Stimulated activated CD4-positive, alpha-beta T cell treated with anti-CD3 and anti-CD28 coated beads, Interleukin-15, amount 100 ng/mL, for 48 hours (primary cell): ENCODE data around the gene BRINP1.
"Not testable (repeated sequence)": the region's sequence is repeated elsewhere in the genome, so short reads cannot be mapped to it uniquely, and the experiment has no call there.

Experiments used
- DNase-seq, 2 donors: peaks; one replicate each; pipeline ENCODE4 v3.0.0-alpha.2; 2020; ENCODE audit warnings: low read depth in 2 of 2

Gene BRINP1

GRCh38 chr9:119213471-119213870, 155.8 kb downstream of the BRINP1 start:
- DNase-seq = no peak

- no peak for DNase-seq
Observed at GRCh38 chr9:119197893-119198607, 171.2 kb downstream of the BRINP1 start.

GRCh38 chr9:119195521-119195920, 173.7 kb downstream of the BRINP1 start:
- DNase-seq = no peak

DNA sequence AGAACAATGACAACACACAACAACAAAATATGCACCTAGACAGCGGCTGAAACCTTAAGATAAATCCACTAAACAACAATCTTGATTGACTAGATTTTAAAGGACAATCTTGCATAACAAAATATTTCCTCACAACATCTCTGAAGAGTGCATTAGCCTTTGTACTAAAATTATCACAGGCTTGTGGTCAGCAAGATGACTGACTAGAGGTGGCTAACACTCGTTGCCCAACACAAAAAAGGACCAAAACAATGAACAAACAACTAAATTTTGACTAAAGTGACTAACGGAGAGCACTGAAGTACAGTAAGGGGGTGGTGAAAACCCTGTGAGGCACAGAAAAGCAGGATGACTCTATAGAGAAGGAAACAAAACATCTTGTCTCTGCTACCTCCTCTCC, 183.9 kb downstream of the BRINP1 start:
- DNase-seq = no peak

GRCh38 chr9:119184265-119184936, 184.8 kb downstream of the BRINP1 start:
- no peak for DNase-seq

- DNase-seq = no peak
Observed at GRCh38 chr9:119181561-119181960, 187.7 kb downstream of the BRINP1 start.

DNA sequence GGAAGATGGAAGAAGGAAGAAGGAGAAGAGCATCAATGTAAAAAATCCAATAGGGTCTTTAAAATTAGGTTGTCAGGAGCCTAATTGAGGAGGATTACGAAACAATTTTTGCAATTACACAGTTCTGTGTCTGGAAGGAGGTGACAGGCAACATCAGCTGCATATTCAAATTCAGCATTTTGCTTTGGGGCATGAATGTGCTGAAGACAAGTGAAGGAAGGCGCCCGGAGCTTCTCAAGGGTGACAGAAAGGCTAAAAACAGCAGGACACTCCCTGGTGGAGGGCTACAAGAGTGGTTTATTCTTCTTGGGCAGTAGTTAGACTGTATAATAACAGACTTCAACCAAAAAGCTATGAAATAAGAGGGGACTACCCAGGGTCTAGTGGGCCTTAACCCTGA, 188.3 kb downstream of the BRINP1 start:
- DNase-seq = no peak

DNA sequence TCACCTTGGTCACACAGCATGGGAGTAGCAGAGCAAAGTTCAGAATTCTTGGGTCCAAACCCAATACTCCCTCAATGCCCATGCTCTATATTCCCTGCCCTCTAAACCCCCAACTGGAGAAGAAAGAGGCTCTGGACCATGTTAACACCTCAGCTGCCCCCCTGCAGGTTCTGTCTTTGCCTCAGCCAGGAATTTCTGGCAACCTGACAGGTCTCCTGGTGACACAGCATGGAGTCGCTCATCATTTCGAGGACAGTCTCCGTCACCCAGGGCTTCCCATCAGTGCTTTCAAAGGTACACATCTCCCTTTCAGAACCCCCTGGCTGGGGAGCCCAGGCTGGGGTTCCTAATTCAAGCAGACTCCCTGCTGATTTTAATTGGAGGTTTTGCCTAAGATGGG, 189.5 kb downstream of the BRINP1 start:
- DNase-seq = no peak

GRCh38 chr9:119177196-119177595, 192.0 kb downstream of the BRINP1 start:
- DNase-seq = no peak

GRCh38 chr9:119175581-119175980, 193.7 kb downstream of the BRINP1 start:
- no peak for DNase-seq

- not testable (repeated sequence) for DNase-seq
Observed at GRCh38 chr9:119169222-119169621, 200.0 kb downstream of the BRINP1 start.

DNA sequence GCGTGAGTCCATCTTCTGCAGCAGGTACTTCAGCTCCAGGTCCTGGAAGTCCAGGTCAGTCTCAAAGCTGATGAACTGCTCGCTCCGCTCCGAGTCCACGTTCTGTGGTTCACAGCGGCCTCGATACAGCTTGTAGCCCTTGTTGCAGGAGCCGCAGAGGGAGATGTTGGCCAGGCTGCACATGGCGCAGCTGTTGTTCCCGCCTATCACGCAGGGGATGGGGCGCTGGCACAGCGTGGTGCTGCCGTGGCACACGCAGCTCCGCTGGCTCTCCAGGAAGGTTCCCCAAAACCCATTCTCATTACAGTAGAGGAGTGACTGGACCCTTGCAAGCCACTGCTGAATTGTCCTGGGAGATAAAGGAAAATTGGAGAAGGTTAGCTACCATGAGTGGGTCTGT, 201.4 kb downstream of the BRINP1 start:
- DNase-seq = no peak

DNA sequence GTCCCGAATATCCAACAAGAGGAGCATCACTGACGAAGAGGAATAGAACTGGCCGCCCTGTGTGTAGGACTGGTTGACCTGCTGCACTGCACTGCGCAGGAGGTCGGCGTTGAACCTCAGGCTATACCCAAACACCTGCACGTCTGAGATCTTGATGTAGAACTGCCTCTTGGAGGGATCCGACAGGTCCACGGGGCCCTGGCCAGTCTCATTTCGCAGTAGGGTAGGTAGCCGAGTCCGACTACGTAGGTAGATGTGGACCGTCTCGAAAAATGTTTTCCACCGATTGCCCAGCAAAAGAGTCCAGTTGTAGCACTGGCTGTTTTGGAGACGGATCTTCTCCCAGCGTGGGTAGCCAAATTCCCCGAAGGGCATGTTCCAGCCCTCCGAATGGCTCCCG, 202.0 kb downstream of the BRINP1 start:
- no peak for DNase-seq

DNA sequence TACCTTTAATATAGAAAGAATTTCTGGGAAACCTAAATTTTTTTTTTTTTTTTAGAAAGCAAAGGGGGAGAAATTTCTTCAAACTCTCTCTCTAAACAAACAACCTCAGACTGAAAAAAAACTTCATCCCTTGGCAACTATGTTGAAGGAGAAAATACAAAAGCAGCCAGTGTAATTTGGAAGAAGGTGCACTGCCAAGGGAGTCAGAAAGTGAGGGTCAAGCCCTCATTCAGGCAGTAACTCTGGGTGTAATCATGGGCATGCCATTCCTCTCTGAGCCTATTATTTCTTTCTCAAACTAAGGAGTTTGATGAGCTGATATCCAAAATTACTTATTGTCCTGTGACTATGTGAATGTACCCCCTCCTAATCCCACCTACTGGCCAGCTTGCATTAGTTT, 203.1 kb downstream of the BRINP1 start:
- DNase-seq = no peak

GRCh38 chr9:119165131-119165530, 204.1 kb downstream of the BRINP1 start:
- no peak for DNase-seq

DNA sequence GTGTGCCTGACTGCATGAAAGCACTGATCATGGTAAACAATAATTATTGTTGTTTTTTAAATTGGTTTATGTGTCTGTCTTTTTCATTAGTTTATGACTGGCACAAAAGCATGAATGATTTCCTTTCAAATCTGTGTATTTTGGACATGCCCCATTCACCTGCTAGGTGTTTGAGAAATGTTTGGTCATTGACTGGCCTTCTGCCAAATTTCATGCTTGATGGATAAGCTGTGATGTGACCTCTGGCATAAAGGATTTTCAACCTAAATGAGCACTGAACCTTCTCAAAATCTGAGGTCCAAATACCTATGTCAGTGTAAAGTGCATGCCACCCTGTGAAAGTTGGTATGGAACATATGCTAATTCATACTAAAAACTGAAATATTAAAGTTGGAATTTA, 204.5 kb downstream of the BRINP1 start:
- DNase-seq = no peak

DNA sequence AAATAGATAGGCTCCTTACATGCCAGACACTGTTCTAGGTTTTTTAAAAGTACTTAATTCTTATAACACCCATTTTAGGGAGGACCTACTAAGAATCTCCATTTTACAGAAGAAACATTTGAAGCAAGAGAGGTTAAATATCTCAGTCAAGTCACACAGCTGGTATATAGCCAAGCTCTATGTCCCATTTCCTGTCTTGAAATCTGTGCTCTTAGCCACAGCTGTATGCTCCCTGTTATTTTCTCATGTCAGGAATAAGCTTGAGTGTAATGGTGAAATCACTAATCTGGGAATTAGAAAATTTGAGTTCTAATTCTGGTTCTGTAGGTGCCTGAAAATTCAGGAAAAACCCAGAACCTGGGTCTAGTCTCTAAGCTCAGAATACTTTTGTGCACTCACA, 208.7 kb downstream of the BRINP1 start:
- no peak for DNase-seq

DNA sequence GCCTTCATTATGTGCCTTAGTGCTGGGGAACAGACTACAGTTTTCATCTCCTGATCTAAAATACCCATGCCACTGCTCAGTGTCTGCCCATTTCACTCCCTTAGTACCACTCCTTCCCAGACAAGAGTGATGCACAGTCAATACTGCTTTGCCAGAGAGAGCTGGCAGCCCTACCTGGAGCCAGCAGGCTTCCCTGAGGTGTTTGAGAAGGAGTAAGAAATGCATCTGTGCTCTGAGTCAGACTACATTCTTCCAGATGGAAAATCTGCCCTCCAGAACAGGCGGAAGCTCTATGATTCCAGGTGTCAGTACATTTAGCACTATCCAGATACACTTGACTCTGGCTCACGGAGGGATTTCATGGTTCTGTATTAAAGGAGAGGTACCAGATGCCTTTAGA, 209.8 kb downstream of the BRINP1 start:
- DNase-seq = no peak

- no peak for DNase-seq
Observed at GRCh38 chr9:119157196-119157595, 212.0 kb downstream of the BRINP1 start.

DNA sequence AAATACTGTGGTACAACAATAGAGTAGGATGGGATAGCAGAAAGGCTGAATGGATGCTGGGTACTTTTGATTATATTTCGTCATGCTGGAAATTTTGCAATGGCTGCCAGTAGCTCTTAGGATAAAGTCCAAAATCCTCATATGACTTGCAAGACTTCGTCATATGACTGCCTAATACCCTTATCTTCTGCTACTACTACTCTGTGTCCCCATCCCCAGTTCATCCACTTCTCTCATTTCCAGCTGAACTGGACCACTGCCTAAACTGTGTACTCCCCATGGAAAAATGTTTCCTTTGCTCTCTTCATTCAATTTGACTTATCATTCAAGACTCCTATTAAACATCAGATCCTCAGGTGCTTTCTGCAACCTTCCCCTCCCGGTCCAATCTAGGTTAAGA, 212.9 kb downstream of the BRINP1 start:
- no peak for DNase-seq

DNA sequence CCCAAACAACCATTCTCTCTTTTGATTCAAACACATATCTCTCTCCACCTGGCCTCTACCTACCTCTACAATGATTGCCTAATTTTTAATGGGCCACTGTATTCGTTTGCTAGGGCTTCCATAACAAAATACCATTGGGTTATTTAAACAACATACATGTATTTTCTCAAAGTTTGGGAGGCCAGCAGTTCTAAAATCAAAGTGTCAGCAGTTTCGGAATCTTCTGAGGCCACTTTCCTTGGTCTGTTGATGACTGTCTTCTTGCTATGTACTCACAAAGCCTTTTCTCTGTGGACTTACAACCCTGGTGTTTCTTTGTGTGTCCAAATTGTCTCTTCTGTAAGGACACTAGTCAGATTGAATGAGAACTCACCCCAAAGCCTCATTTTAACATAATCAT, 214.7 kb downstream of the BRINP1 start:
- no peak for DNase-seq

GRCh38 chr9:119153402-119153801, 215.8 kb downstream of the BRINP1 start:
- no peak for DNase-seq

DNA sequence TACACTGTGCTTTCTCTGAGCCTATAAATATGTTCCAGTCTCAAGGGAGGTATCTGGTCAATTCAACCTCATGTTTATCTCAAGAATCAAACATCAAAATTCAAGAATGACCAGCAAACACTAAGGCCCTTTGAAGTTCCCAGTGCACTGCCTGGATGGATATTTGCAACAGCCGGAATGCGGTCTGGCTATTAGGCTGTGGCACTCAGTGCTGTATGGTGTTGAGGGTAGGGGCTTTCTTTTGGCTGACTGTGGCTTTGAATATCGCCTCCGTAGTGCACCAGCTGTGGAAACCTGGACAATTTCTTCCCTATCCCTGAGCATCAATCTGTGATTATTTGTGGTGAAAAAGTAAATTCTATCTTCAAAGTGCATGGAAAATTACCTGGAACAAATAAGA, 220.4 kb downstream of the BRINP1 start:
- DNase-seq = no peak

GRCh38 chr9:119137479-119137878, 231.8 kb downstream of the BRINP1 start:
- DNase-seq = no peak
